GM19452 (cell line): Measurements from ENCODE around the gene FUT2.
"Not testable (repeated sequence)": the region's sequence is repeated elsewhere in the genome, so short reads cannot be mapped to it uniquely, and the experiment has no call there.

Experiments
- ATAC-seq: cut with Tn5 transposase; IDR thresholded peaks from one replicate; pipeline ENCODE4 v1.9.1; 2021; ENCODE audit not compliant: unreplicated experiment

Gene FUT2

GRCh38 chr19:48698046-48698445, 2.3 kb downstream of the FUT2 start:
- ATAC-seq, result no peak

DNA sequence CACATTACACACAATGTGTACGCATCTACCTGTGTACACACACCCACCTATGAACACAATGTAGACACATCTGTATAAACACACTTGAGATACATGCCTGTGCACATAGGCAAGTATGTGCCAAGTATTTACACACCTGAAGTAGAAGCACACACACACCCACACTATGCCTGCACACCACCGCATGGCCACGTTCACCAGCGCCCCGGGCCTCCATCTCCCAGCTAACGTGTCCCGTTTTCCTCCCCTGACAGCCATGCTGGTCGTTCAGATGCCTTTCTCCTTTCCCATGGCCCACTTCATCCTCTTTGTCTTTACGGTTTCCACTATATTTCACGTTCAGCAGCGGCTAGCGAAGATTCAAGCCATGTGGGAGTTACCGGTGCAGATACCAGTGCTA, 6.9 kb downstream of the FUT2 start:
- ATAC-seq, result no peak

GRCh38 chr19:48703316-48703715, 7.5 kb downstream of the FUT2 start:
- no peak for ATAC-seq

- ATAC-seq, result no peak
Observed at GRCh38 chr19:48705431-48705830, 9.7 kb downstream of the FUT2 start.

DNA sequence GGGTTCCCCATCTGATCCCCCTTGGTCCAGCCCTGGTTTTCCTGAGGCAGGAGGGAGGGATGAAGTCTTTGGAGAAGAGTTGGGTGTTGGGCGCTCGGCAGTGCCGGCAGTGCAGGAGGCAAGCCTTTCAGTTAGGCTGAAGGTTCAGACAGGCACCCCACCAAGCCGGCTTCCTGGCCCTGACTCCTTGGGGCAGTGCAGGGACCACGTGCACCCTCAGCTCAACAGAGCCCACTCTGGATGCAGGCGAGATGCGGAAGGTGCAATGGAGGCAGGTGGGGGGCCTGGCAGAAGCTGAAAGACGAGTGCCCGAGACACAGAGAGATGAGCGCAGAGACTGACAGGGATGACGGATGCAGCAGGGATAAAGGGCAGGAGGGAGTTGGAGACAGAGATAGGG, 12.7 kb downstream of the FUT2 start:
- ATAC-seq, result no peak

- no peak for ATAC-seq
Observed at GRCh38 chr19:48711106-48711662, 15.4 kb downstream of the FUT2 start.

DNA sequence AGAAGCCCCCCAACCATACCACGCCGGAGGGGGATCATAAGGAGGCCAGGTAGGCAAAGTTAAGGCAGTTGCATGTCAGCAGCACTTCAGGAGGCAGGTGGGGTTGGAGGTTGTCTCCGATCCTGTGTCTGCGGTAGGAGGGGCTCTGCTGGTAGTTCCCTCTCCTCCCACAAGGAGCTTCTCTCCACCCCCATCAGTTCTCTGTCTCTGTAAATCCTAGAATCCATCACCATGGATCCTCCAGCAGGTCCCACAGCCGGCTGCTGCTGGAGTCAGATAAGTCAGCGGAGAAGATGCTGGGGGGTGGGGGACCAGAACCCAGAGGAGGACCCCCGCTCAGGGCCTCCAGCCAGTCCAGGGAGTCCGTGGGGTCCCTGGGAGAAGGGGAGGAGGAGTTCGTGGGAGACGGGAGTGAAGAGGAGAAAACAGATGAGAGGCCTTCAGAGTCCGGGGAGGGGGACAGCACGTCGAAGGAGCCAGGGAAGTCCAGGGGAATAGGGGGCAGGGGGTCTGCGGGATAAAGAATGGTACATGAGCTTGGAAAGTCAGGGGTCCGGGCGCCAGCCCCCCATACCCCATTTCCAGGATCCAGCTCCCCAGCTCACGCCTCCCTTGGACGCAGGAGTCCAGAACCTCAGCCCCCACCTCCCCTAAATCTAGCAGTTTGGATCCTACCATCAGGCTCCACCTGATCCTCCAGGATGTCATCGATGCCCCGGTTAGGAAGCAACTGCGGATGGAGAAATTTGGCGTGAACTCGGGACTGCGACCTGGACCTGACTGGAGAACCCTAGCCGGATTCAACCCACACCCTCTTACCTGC, 17.5 kb downstream of the FUT2 start:
- ATAC-seq, result no peak

- ATAC-seq, result peak; percentile 88
Observed at GRCh38 chr19:48713864-48714755, 18.3 kb downstream of the FUT2 start.

GRCh38 chr19:48714759-48715675, 19.2 kb downstream of the FUT2 start:
- no peak for ATAC-seq

- no peak for ATAC-seq
Observed at GRCh38 chr19:48715681-48716171, 20.0 kb downstream of the FUT2 start.

DNA sequence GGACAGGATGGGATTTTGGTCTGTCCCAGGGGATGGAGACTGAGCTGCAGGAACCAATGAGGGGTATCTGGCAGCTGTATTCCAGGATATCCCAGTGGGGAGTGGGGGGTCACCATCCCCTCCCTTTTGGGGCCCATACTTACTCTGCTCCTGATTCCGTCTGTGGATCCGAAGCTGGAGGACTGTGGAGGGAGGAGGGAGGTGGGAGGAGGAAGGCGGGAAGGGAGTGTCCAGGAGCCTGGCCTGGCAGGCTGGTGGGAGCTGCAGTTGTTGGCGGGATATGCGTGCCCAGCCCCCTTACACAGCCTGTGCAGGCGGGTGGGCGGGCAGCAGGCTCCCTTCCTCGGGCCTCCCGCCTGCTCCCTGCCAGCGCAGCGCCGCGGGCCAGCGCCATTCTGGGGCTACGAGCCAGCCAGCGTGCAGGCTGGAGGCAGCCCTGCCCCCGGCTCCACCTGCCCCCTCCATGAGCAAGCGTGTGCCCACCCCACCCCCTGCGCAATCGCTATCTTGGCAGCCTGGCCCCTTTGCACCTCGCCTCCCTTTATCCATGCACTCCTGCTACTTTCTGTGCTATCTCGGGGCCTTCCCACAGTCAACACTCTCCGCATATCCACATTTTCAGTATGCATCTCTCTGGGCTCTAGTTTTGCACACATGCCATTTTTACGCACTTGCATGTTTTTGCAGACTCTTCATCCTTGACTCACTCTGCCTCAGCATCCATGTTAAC, 21.0 kb downstream of the FUT2 start:
- ATAC-seq, result no peak

GRCh38 chr19:48718106-48718505, 22.3 kb downstream of the FUT2 start:
- not testable (repeated sequence) for ATAC-seq

DNA sequence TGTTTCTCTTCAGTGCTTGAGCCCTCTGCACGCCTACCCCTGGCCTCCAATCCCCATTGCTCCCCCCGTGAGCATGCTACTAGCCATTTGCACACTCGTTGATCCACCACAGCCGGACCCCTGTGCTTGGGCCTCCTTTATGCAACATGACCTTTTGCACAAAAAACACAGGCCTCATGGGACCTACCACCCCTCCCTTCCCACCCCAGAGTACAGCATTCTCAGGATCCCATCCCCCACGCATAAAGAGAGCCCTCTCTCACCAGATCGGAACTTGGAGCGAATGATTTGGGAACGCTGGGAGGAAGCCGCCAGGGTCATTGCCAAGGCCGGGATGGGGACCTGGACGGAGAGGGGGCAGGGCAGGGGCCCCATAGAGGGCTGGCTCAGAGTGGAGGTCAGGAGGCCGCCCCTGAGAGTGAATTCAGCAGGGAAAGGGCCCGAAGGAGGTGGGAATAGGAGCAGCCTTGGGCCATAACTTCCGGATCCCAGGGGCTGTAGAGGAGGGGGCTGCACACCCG, 23.0 kb downstream of the FUT2 start:
- ATAC-seq, result no peak

GRCh38 chr19:48719263-48720171, 23.7 kb downstream of the FUT2 start, which contains the start of gene MAMSTR:
Gene MAMSTR (minus strand): TSS chr19:48719725. CDS start chr19:48719031, 694 bp downstream.
- no peak for ATAC-seq

DNA sequence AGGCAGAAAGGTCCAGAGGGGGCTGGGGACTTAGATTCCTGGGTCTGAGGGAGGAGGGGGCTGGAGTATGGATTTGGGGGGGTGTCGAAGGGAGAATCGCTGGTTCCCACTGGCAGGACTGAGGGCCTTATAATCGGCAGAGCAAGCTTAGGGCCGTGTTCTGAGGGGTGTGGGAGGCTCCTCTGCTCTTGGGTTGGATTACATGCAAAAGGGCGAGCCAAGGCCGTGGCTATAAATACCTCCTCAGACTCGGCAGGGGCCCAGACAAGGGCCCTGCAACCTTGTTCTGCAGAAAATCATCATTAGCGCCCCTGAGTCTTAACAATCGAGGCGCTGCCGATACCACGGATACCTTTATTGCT, 24.5 kb downstream of the FUT2 start:
- ATAC-seq, result peak; percentile 5

- peak; percentile 76 for ATAC-seq
Observed at GRCh38 chr19:48720613-48721296, 25.0 kb downstream of the FUT2 start.

GRCh38 chr19:48722196-48722708, 26.5 kb downstream of the FUT2 start:
- no peak for ATAC-seq
